Large intestine (tissue), 3 donors: ENCODE results near the gene ZMAT1. TPM values are rescaled to one million over a fixed set of nuclear protein-coding genes. Genes with fewer than 3 reads are reported as not detected.

Experiments used
- DNase-seq, 2 donors: peaks; one replicate each; pipeline versions ENCODE4 v3.0.0 to v3.0.0-alpha.2; 2013
- H3K27ac ChIP-seq: one replicate; pipeline ENCODE4 v1.5.1; 2013; ENCODE audit warnings: low read length
- H3K27me3 ChIP-seq: 2 replicates; pipeline ENCODE4 v1.6.1; 2013; ENCODE audit warnings: low read length; ENCODE audit not compliant: control insufficient read depth, insufficient read depth
- H3K36me3 ChIP-seq: 2 replicates; pipeline ENCODE4 v1.6.1; 2013; ENCODE audit warnings: low read length; ENCODE audit not compliant: control insufficient read depth, insufficient read depth
- H3K4me1 ChIP-seq: one replicate; pipeline ENCODE4 v1.6.1; 2013; ENCODE audit warnings: low read length; ENCODE audit not compliant: control insufficient read depth, insufficient read depth
- H3K4me3 ChIP-seq: one replicate; pipeline ENCODE4 v1.5.1; 2013; ENCODE audit warnings: low read length
- H3K9me3 ChIP-seq: one replicate; pipeline ENCODE4 v1.6.1; 2013; ENCODE audit warnings: mild to moderate bottlenecking, low read depth, low read length, moderate library complexity; ENCODE audit not compliant: control insufficient read depth
- WGBS: methylation state at CpG from one replicate; pipeline ENCODE4 v1.1.5; 2013; ENCODE audit warnings: low lambda C conversion rate; ENCODE audit not compliant: insufficient coverage; 5-methylcytosine and 5-hydroxymethylcytosine counted together
- polyA plus RNA-seq: library from polyadenylated mRNA; unstranded; fragments of 120-200 nt; gene quantifications from one replicate; pipeline ENCODE4 v1.2.1, GENCODE V29; 2013

Gene ZMAT1
- polyA plus RNA-seq, 1 donor: 18.4 TPM

GRCh38 chrX:101931136-101931487 lies 715 bp downstream of the ZMAT1 start:
- no peak for DNase-seq
- Histone ChIP-seq H3K9me3 (peaks cover 6% of the 10 kb centered on the region), H3K27me3 (no peaks in the 10 kb centered on the region), H3K27ac (peak overlapping the region; percentile 72), H3K4me1 (no peaks in the 10 kb centered on the region), H3K36me3 (no peaks in the 10 kb centered on the region), H3K4me3 (peak overlapping the region; percentile 54)
- WGBS: 0% methylated on average over 2 of the region's 6 CpGs

DNA sequence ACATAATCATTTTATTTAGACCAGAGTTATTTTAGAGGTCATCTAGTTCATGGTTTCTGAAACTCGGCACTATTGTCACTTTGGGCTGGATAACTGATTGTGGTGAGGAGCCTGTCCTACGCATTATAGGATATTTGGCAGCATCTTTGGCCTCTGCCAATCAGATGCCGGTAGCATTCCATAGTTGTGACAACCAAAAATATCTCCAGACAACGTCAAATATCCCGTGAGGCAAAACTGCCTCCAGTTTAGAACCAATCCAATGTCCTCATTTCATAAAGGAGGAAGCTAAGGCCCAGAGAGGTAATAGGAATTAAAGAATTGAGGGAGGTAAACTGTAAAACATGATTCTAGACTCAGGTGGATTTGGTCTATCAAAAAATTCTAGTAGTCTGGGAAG lies 6.1 kb downstream of the ZMAT1 start:
- Histone ChIP-seq H3K36me3 (no peaks in the 10 kb centered on the region), H3K27me3 (no peaks in the 10 kb centered on the region), H3K4me3 (no peak overlapping the region), H3K9me3 (no peaks in the 10 kb centered on the region), H3K4me1 (no peaks in the 10 kb centered on the region), H3K27ac (no peak overlapping the region)
- no peak for DNase-seq
- no CpG with 5 or more reads among the region's 5 CpGs for WGBS

DNA sequence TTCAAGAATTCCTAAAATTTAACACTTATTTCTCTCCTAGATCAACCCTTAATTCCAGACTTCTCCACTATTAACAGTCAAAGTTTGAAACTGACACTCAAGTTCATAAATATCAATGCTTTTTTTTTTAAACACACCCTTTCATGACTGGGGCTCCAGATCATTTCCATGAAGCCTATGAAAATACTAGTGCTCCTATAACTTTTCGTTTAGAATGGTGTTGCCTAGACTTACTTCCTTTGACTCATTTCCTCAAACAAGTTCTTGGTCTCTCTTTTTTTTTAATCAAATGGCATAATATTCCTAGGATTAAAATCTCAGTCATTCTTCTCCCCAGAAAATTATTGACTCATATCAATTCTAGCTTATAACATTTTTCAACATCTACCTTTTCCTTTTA lies 13.1 kb downstream of the ZMAT1 start:
- no CpG with 5 or more reads among the region's 1 CpG for WGBS
- Histone ChIP-seq H3K36me3 (no peaks in the 10 kb centered on the region), H3K27ac (no peak overlapping the region)

GRCh38 chrX:101906136-101906796 lies 25.6 kb downstream of the ZMAT1 start:
- Histone ChIP-seq H3K9me3 (peaks cover 13% of the 10 kb centered on the region), H3K4me1 (no peaks in the 10 kb centered on the region), H3K27ac (no peak overlapping the region), H3K36me3 (no peaks in the 10 kb centered on the region), H3K4me3 (no peak overlapping the region), H3K27me3 (no peaks in the 10 kb centered on the region)
- WGBS: no CpG with 5 or more reads among the region's 5 CpGs
- DNase-seq: no peak

More for the DNA sequence above, 13.1 kb downstream of the ZMAT1 start:
- DNase-seq: no peak
- H3K4me3 ChIP-seq: no peak overlapping the region
- H3K27me3 ChIP-seq: no peaks in the 10 kb centered on the region
- H3K9me3 ChIP-seq: no peaks in the 10 kb centered on the region
- H3K4me1 ChIP-seq: no peaks in the 10 kb centered on the region

GRCh38 chrX:101904996-101905395 lies 26.8 kb downstream of the ZMAT1 start:
- no CpG with 5 or more reads among the region's 1 CpG for WGBS

More at GRCh38 chrX:101904996-101905395, 26.8 kb downstream of the ZMAT1 start:
- Histone ChIP-seq H3K27ac (no peak overlapping the region), H3K36me3 (no peaks in the 10 kb centered on the region), H3K4me1 (no peaks in the 10 kb centered on the region), H3K9me3 (peaks cover 13% of the 10 kb centered on the region), H3K27me3 (no peaks in the 10 kb centered on the region), H3K4me3 (no peak overlapping the region)
- no peak for DNase-seq

Other genes starting within 250 kb of the ZMAT1 start
- 6.6 TPM for gene TCEAL2, start 193.7 kb upstream of the ZMAT1 start, polyA plus RNA-seq
- 1.1 TPM for gene TCEAL6, start 210.5 kb upstream of the ZMAT1 start, polyA plus RNA-seq
- gene BEX5, start 223.9 kb upstream of the ZMAT1 start, polyA plus RNA-seq: 10.4 TPM